ENCODE results near the gene YARS2. TPM values are rescaled to one million over a fixed set of nuclear protein-coding genes. Genes with fewer than 3 reads are reported as not detected.
A peak's percentile ranks its signal among the peaks of the same experiment; 100 is the strongest.

The YARS2 gene
- total RNA-seq, 1 experiment from 2014 or later, result 41.4 TPM

DNA sequence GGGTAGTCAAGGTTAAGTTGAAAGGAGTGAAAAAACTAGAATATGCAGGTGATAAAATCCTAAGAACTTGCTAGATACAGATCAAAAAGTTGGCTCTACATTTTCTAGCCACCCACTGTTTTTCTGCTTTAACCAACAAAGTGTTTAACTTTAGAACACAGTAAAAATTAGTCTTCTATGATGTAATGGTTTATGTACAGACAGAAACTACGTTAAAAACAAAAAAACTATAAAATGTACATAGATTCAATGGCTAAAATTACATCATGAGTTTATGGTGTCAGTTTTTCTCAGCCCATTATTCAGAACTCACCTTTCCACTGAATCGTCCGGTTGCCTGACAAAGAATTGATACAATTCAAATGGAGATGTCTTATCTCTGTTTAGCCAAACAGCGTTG lies 2.1 kb downstream of the YARS2 start:
- DNase-seq, result no peak
- Histone ChIP-seq H3K27me3 (ENCODE audit: insufficient read depth, low read length) (no peaks in the 10 kb centered on the region), H3K23me2 (ENCODE audit: insufficient read length, low read depth, low read length, poor library complexity, severe bottlenecking) (peaks cover 9% of the 10 kb centered on the region), H3K4ac (ENCODE audit: low read depth, low read length) (no peak overlapping the region), H4K20me1 (ENCODE audit: control insufficient read depth, insufficient read depth, insufficient read length) (no peaks in the 10 kb centered on the region), H3K56ac (ENCODE audit: insufficient read length, low read depth, low read length) (no peak overlapping the region), H3K4me2 (ENCODE audit: insufficient read depth, insufficient read length, low read length) (peak overlapping the region; percentile 90), H3K79me1 (ENCODE audit: insufficient read depth, low read depth, low read length, poor library complexity, severe bottlenecking) (no peaks in the 10 kb centered on the region), H2AK5ac (ENCODE audit: insufficient read length, low read length) (no peak overlapping the region), H3K9me3 (ENCODE audit: control insufficient read depth, low read depth, low read length) (no peaks in the 10 kb centered on the region), H2BK5ac (ENCODE audit: insufficient read length, low read length) (no peak overlapping the region), H3K79me2 (ENCODE audit: insufficient read depth, low read length) (no peaks in the 10 kb centered on the region), H2BK20ac (ENCODE audit: low read depth, low read length, poor library complexity, severe bottlenecking) (no peak overlapping the region), H3T11ph (ENCODE audit: low read length) (no peak overlapping the region), H4K91ac (ENCODE audit: insufficient read length, low read depth, low read length) (no peak overlapping the region), H3K14ac (ENCODE audit: insufficient read depth, low read length) (no peak overlapping the region), H3K4me1 (ENCODE audit: insufficient read depth, low read length) (peaks cover 2% of the 10 kb centered on the region; the same call in 1 of the 2 replicates), H3K9ac (ENCODE audit: extremely low read depth, insufficient read length, low read length) (peak overlapping the region; percentile 10), H4K5ac (ENCODE audit: insufficient read length, low read depth, low read length) (no peak overlapping the region), H3K23ac (ENCODE audit: insufficient read length, low read depth, low read length) (no peak overlapping the region), H4K8ac (replicated peaks; ENCODE audit: insufficient read length, low read depth, low read length) (no peak overlapping the region), H3K27ac (ENCODE audit: insufficient read length, low read depth, low read length) (no peak overlapping the region), H2BK15ac (ENCODE audit: low read depth, low read length) (no peak overlapping the region), H2BK120ac (ENCODE audit: low read depth, low read length, poor library complexity, severe bottlenecking) (no peak overlapping the region), H3K18ac (ENCODE audit: insufficient read length, low read depth, low read length) (no peak overlapping the region), H2BK12ac (ENCODE audit: insufficient read length, low read depth, low read length) (no peak overlapping the region), H2AFZ (ENCODE audit: low read length) (no peak overlapping the region)
- Mint-ChIP-seq H3K4me3 (peak overlapping the region; percentile 91 to 94), H3K27ac (peak overlapping the region in 1 of 3 experiments; percentile 53; a peak in 1 of 7 replicates), H3K27me3 (ENCODE audit: low read depth) (no peaks in the 10 kb centered on the region), H3K9me3 (no peaks in the 10 kb centered on the region), H3K4me1 (peaks cover 16% of the 10 kb centered on the region in 2 experiments), H3K36me3 (ENCODE audit: insufficient read depth in 1 of 3, low read depth in 3 of 3) (peaks cover 25 to 55% (median 45%) of the 10 kb centered on the region in 3 experiments; a peak in 6 of 7 replicates)
- TF ChIP-seq, protein P1, sequence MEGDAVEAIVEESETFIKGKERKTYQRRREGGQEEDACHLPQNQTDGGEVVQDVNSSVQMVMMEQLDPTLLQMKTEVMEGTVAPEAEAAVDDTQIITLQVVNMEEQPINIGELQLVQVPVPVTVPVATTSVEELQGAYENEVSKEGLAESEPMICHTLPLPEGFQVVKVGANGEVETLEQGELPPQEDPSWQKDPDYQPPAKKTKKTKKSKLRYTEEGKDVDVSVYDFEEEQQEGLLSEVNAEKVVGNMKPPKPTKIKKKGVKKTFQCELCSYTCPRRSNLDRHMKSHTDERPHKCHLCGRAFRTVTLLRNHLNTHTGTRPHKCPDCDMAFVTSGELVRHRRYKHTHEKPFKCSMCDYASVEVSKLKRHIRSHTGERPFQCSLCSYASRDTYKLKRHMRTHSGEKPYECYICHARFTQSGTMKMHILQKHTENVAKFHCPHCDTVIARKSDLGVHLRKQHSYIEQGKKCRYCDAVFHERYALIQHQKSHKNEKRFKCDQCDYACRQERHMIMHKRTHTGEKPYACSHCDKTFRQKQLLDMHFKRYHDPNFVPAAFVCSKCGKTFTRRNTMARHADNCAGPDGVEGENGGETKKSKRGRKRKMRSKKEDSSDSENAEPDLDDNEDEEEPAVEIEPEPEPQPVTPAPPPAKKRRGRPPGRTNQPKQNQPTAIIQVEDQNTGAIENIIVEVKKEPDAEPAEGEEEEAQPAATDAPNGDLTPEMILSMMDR (conservative IDR thresholded peaks at IDR 0.05), result no peak
- no CpG with 5 or more reads among the region's 4 CpGs for WGBS (ENCODE audit: extremely low coverage, insufficient read length, low lambda C conversion rate)
